ENCODE measurements around the gene EEF2K.
"Not testable (repeated sequence)": the region's sequence is repeated elsewhere in the genome, so short reads cannot be mapped to it uniquely, and the experiment has no call there.

EEF2K gene

DNA sequence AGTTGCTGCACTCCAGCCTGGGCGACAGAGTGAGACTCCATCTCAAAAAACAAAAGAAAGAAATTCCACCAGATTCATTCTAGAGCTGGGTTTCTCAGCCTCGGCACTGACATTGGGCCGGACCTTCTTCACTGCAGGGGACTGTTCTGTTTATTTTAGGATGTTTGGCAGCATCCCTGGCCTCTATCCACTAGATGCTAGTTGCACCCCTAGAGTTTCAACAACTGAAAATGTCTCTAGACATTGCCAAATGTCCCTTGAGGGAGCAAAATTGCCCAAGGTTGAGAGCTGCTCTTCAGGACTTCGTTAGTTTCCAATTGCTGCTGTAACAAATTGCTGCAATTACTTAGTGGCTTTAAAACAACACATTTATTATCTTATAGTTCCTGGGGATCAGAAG, 7.2 kb downstream of the EEF2K start:
- TF ChIP-seq, protein P1, sequence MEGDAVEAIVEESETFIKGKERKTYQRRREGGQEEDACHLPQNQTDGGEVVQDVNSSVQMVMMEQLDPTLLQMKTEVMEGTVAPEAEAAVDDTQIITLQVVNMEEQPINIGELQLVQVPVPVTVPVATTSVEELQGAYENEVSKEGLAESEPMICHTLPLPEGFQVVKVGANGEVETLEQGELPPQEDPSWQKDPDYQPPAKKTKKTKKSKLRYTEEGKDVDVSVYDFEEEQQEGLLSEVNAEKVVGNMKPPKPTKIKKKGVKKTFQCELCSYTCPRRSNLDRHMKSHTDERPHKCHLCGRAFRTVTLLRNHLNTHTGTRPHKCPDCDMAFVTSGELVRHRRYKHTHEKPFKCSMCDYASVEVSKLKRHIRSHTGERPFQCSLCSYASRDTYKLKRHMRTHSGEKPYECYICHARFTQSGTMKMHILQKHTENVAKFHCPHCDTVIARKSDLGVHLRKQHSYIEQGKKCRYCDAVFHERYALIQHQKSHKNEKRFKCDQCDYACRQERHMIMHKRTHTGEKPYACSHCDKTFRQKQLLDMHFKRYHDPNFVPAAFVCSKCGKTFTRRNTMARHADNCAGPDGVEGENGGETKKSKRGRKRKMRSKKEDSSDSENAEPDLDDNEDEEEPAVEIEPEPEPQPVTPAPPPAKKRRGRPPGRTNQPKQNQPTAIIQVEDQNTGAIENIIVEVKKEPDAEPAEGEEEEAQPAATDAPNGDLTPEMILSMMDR (IDR thresholded peaks at IDR 0.05; ENCODE audit: insufficient read depth, missing control alignments), result no peak
- no peak for FAIRE-seq

DNA sequence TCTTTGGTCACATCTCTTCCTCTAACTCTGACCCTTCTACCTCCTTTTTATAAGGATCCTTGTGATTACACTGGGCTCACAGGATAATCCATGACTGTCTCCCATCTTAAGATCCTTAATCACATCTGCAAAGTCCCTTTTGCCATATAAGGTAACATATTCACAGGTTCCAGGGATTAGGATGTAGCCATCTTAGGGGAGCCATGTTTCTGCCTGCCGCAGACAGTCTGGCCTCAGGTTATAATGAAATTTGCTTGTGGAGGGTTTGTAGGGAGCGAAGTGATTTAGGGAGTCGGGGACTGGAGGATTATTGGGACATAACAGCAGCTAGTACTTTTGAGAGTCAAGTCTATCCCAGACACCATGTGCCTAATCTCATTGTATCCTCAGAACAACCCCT, 7.7 kb downstream of the EEF2K start:
- no peak for FAIRE-seq

More for the DNA sequence above, 7.2 kb downstream of the EEF2K start:
- DNase-seq (ENCODE audit: insufficient read length, low spot score), result no peak

DNA sequence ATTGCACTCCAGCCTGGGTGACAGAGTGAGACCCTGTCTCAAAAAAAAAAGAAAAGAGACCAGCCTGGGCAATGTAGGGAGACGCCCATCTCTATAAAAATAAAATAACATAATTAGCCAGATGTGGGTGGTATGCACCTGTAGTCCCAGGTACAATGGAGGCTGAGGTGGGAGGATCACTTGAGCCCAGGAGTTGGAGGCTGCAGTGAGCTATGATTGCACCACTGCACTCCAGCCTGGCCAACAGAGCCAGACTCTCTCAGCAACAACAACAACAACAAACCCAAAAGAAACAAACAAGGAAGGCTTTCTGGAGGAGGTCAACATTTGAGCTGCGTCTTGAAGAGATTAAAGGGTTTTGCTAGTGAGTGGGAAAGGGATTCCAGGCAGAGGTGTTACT, 8.3 kb downstream of the EEF2K start:
- TF ChIP-seq, protein P1 (IDR thresholded peaks at IDR 0.05; ENCODE audit: insufficient read depth, missing control alignments), result no peak
- DNase-seq (ENCODE audit: insufficient read length, low spot score) (no peak), FAIRE-seq (no peak)

More for the DNA sequence above, 7.7 kb downstream of the EEF2K start:
- TF ChIP-seq, protein P1 (IDR thresholded peaks at IDR 0.05; ENCODE audit: insufficient read depth, missing control alignments), result no peak
- no peak for DNase-seq (ENCODE audit: insufficient read length, low spot score)

DNA sequence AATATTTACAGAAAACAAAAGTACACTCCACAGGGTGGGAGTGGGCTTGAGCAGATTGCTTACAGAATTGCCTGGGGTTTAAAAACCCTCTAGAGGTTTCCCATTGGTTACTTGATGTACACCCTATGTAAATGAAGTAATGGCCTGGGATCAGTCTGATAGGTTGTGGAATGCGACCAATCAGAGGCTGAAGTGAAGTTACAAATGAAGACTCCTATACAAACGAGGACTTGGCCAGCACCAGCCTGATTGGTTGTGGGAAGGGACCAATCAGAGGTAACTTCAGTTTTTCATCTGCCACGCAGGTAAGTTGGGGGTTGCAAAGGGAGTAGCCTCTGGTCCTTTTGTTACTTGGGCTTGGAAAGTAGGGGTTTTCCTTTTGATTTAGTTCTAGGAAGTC, 8.8 kb downstream of the EEF2K start:
- TF ChIP-seq, protein P1 (IDR thresholded peaks at IDR 0.05; ENCODE audit: insufficient read depth, missing control alignments), result no peak
- no peak for FAIRE-seq
- DNase-seq (ENCODE audit: insufficient read length, low spot score), result no peak

- TF ChIP-seq, protein P1 (IDR thresholded peaks at IDR 0.05; ENCODE audit: insufficient read depth, missing control alignments), result no peak
- no peak for DNase-seq (ENCODE audit: insufficient read length, low spot score)
- FAIRE-seq, result peak; percentile 48
Measured at GRCh38 chr16:22216191-22216831, 10.2 kb downstream of the EEF2K start.

GRCh38 chr16:22216832-22217225, 10.8 kb downstream of the EEF2K start:
- not testable (repeated sequence) for FAIRE-seq; DNase-seq (ENCODE audit: insufficient read length, low spot score)

- DNase-seq (ENCODE audit: insufficient read length, low spot score) (no peak), FAIRE-seq (no peak)
- TF ChIP-seq, protein P1 (IDR thresholded peaks at IDR 0.05; ENCODE audit: insufficient read depth, missing control alignments), result no peak
Measured at GRCh38 chr16:22217890-22218730, 12.0 kb downstream of the EEF2K start.

Data from D721Med (cell line).